Stimulated activated CD8-positive, alpha-beta memory T cell treated with anti-CD3 and anti-CD28 coated beads, Interleukin-4, amount 100 ng/mL, for 24 hours (primary cell): ENCODE data around the gene PROZ.

Source experiments
- DNase-seq: peaks from one replicate; pipeline ENCODE4 v3.0.0-alpha.2; 2020; ENCODE audit warnings: low read depth

The PROZ gene

GRCh38 chr13:113205428-113205931 lies 47.0 kb downstream of the PROZ start:
- no peak for DNase-seq

- no peak for DNase-seq
Observed at GRCh38 chr13:113207460-113207859, 49.0 kb downstream of the PROZ start.

GRCh38 chr13:113207890-113208420 lies 49.5 kb downstream of the PROZ start:
- DNase-seq = no peak

GRCh38 chr13:113208421-113209335 lies 50.2 kb downstream of the PROZ start, which contains the start of gene PCID2:
Gene PCID2 (minus strand): TSS chr13:113208669. CDS start chr13:113208634, 35 bp downstream.
- DNase-seq = peak; percentile 80

GRCh38 chr13:113209336-113209758 lies 50.9 kb downstream of the PROZ start, which contains the start of gene CUL4A:
Gene CUL4A (plus strand): TSS chr13:113209613. CDS start chr13:113209628, 15 bp downstream.
- DNase-seq = peak; percentile 56

- peak; percentile 38 for DNase-seq
Observed at GRCh38 chr13:113209759-113210421, 51.4 kb downstream of the PROZ start.

- no peak for DNase-seq
Observed at GRCh38 chr13:113210833-113211232, 52.4 kb downstream of the PROZ start.

GRCh38 chr13:113211774-113212173 lies 53.3 kb downstream of the PROZ start:
- DNase-seq = no peak

GRCh38 chr13:113216254-113217048 lies 58.0 kb downstream of the PROZ start:
- DNase-seq = no peak

GRCh38 chr13:113218586-113218985 lies 60.1 kb downstream of the PROZ start:
- DNase-seq = no peak

GRCh38 chr13:113219256-113219940 lies 61.0 kb downstream of the PROZ start:
- no peak for DNase-seq

GRCh38 chr13:113220141-113220598 lies 61.7 kb downstream of the PROZ start:
- no peak for DNase-seq

GRCh38 chr13:113220877-113221276 lies 62.4 kb downstream of the PROZ start:
- no peak for DNase-seq
